ENCODE measurements around the gene TBX15.

Gene TBX15

DNA sequence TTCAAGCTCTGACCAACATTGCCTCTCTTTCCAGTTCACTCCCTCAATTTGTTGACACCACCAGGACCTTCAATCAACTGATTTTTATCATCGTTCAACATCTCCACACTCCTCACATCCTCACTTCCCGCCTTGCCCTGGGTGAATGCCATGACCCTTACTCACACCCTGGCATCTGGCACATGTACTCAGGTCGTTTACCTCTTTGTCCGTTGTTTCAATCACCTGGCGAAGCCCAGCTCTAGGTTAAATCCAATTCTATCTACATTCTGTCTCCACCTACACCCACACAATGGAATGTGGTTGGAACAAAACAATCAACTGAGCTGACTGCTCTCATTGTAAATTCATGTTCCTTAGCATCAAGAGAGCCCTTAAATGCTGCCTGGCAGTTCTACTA is 24.2 kb upstream of the TBX15 start:
- TF ChIP-seq, protein P1, sequence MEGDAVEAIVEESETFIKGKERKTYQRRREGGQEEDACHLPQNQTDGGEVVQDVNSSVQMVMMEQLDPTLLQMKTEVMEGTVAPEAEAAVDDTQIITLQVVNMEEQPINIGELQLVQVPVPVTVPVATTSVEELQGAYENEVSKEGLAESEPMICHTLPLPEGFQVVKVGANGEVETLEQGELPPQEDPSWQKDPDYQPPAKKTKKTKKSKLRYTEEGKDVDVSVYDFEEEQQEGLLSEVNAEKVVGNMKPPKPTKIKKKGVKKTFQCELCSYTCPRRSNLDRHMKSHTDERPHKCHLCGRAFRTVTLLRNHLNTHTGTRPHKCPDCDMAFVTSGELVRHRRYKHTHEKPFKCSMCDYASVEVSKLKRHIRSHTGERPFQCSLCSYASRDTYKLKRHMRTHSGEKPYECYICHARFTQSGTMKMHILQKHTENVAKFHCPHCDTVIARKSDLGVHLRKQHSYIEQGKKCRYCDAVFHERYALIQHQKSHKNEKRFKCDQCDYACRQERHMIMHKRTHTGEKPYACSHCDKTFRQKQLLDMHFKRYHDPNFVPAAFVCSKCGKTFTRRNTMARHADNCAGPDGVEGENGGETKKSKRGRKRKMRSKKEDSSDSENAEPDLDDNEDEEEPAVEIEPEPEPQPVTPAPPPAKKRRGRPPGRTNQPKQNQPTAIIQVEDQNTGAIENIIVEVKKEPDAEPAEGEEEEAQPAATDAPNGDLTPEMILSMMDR (IDR thresholded peaks at IDR 0.05; ENCODE audit: low read depth, low read length) = no peak
- no peak for DNase-seq (ENCODE audit: low read depth, low spot score)
- in situ Hi-C loops (cut with HindIII; ENCODE audit: low sequenced_read_pairs) = no loop called here
- H3K4me3 ChIP-seq (ENCODE audit: low read depth, low read length) = no peak overlapping the region

DNA sequence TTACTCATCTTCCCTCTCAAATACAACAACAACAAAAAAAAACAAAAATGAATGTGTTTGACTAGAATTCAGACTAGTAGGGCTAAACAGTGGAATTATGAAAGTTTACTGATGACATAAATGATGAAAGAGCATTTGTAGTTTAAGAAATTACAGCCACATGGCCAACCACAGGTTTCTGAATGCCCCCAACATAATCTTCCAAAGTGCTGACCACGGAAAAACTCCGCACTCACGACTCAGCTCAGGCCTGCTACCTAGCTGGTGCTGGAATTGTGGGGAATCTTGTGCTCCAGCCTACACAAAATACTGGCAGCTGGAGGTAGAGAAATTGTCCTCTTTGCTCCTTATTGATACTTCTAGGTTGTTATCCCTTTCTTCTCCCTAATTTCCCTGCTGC is 23.6 kb upstream of the TBX15 start:
- no peak for DNase-seq (ENCODE audit: low read depth, low spot score)
- in situ Hi-C loops (cut with HindIII; ENCODE audit: low sequenced_read_pairs) = no loop called here
- H3K4me3 ChIP-seq (ENCODE audit: low read depth, low read length) = no peak overlapping the region
- TF ChIP-seq, protein P1 (IDR thresholded peaks at IDR 0.05; ENCODE audit: low read depth, low read length) = no peak

DNA sequence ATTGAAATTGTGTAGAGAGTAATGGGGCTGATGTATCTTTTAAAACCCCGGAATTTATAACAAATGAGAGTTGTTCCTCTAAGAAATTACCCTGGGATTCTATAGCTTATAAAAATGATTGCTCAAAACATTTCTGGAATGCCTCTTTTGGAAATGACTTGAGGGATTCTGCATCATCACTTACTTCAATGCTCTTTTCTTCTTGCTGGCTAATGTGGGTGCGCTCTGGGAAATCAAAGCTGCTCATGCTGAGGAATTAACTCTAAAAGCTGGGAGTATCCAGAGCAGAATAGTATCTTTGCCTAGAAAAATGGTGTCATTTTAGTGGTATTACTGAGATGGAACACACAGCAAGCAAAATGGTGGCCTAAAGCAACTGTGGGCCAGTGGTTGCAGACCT is 23.0 kb upstream of the TBX15 start:
- TF ChIP-seq, protein P1 (IDR thresholded peaks at IDR 0.05; ENCODE audit: low read depth, low read length) = no peak
- in situ Hi-C loops (cut with HindIII; ENCODE audit: low sequenced_read_pairs) = no loop called here
- H3K4me3 ChIP-seq (ENCODE audit: low read depth, low read length) = no peak overlapping the region
- DNase-seq (ENCODE audit: low read depth, low spot score) = no peak

DNA sequence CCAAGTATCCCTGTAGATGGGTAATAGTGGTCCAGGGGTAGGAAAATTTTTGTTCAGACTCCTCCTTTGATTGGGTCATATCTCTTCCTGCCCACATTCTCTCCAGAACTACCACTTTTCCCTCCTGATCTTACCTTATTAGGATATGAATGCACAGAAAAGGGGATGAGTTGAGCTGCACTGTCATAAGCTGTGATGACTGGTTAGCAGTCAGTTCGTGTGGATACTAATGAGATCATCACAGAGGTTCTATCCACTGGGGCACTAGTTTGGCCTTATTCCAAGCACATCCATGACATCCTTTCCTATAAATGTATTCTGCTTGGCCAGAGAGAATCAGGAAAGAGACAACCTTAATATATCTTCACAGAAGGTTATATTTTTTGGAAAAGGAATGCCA is 22.1 kb upstream of the TBX15 start:
- in situ Hi-C loops (cut with HindIII; ENCODE audit: low sequenced_read_pairs) = no loop called here
- no peak for DNase-seq (ENCODE audit: low read depth, low spot score)

DNA sequence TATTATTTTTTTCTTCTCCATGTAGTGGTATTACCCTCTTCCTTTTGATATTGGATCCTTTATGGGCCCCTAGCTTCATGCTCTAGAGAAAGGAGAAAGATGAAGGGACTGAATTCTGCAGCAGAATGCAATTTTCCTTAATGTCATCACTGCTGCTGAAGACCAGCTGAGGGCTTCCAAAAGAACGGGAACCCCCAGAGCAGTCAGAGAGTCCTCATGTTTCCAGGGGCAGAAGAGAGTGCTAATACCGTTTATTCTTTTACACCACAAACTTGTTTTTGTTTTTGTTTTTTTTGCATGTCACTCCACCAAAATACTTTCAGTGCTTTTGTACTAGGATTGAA is 21.1 kb upstream of the TBX15 start:
- in situ Hi-C loops (cut with HindIII; ENCODE audit: low sequenced_read_pairs) = no loop called here
- no peak for DNase-seq (ENCODE audit: low read depth, low spot score)
- no peak overlapping the region for H3K4me3 ChIP-seq (ENCODE audit: low read depth, low read length)

More for the DNA sequence above, 22.1 kb upstream of the TBX15 start:
- no peak overlapping the region for H3K4me3 ChIP-seq (ENCODE audit: low read depth, low read length)
- TF ChIP-seq, protein P1 (IDR thresholded peaks at IDR 0.05; ENCODE audit: low read depth, low read length) = no peak

DNA sequence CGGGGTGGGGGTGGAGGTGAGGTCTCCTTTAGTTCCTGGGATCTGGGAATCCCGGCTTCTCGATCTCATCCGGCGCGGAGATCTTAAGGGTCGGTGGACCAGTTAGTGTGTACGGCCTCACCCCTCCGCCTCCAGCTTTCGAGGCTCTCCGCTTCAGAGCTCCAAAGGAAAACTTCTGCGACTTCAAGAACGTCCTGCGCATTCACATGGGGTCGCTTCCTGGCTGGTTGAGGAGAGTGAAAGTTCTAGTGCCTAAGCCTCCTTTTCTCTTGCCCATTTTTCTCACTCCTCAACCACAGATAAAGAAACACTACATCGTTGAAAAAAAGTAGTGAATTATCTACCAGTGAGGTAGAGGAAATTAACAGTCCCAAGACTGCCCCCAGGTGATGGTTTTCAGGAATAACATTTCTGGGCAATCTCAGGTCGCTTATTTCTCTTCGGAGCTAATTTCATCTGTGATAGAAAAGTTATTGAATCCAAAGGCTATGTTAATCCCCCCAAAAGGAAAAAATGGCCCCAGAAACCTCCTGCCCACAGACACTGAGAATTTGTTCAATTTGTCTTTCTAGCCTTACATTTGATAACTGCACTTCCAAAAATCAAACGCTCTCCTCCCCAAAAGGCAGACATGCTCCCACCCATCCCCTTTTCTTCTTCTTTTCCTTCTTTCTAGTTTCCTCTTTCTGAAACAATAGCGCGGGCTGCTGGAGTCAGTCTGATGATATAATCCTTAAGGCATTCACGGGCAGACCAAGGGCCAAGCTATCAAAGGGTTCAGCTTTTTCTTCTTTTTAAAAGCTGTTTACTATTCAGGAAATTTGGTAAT is 20.6 kb upstream of the TBX15 start:
- peak; percentile 77 for DNase-seq (ENCODE audit: low read depth, low spot score)
- peak overlapping the region; percentile 28 for H3K4me3 ChIP-seq (ENCODE audit: low read depth, low read length)

More for the DNA sequence above, 21.1 kb upstream of the TBX15 start:
- TF ChIP-seq, protein P1 (IDR thresholded peaks at IDR 0.05; ENCODE audit: low read depth, low read length) = no peak

More for the DNA sequence above, 20.6 kb upstream of the TBX15 start:
- TF ChIP-seq, protein P1 (IDR thresholded peaks at IDR 0.05; ENCODE audit: low read depth, low read length) = peak; percentile 62
- in situ Hi-C loops (cut with HindIII; ENCODE audit: low sequenced_read_pairs) = no loop called here

Data from astrocyte of the spinal cord (primary cell).